HepG2 (cell line): ENCODE data around the gene NEURL4. TPM values are rescaled to one million over a fixed set of nuclear protein-coding genes. Genes with fewer than 3 reads are reported as not detected.
A peak's percentile ranks its signal among the peaks of the same experiment; 100 is the strongest.

Source experiments
- AHR ChIP-seq: IDR thresholded peaks from 2 replicates; pipeline ENCODE4 v1.6.1; 2018; ENCODE audit warnings: missing genetic modification reagents, missing compliant biosample characterization
- CAMTA2 ChIP-seq: sonication (generic); formaldehyde crosslinking; IDR thresholded peaks from 2 replicates; pipeline ENCODE4 v1.4.0; 2020; ENCODE audit warnings: mild to moderate bottlenecking, missing genetic modification reagents, borderline replicate concordance
- CREB1 ChIP-seq, 2 experiments: fragments of 450-650 bp in 1 of 2; IDR thresholded peaks; 2 replicates each; pipeline ENCODE4 v1.6.1; 2016 to 2017; ENCODE audit warnings: control low read depth in 1 of 2, mild to moderate bottlenecking in 1 of 2, missing compliant biosample characterization in 1 of 2, missing genetic modification characterization in 1 of 2
- IRF2 ChIP-seq: IDR thresholded peaks from 2 replicates; pipeline ENCODE4 v1.6.1; 2018; ENCODE audit warnings: missing genetic modification reagents, missing compliant biosample characterization
- KDM5A ChIP-seq: fragments of 200-600 bp; sonication (generic); IDR thresholded peaks from 2 replicates; pipeline ENCODE4 v1.7.0; 2018; ENCODE audit warnings: antibody characterized with exemption, mild to moderate bottlenecking, low read length, borderline replicate concordance
- KDM6A ChIP-seq: IDR thresholded peaks from 2 replicates; pipeline ENCODE4 v1.6.1; 2016; ENCODE audit warnings: low read depth
- PATZ1 ChIP-seq: sonication (generic); formaldehyde crosslinking; IDR thresholded peaks from 2 replicates; pipeline ENCODE4 v1.4.0; 2020; ENCODE audit warnings: missing genetic modification reagents
- SP1 ChIP-seq, 2 experiments: fragments of 450-650 bp in 1 of 2; sonication (generic) in 1 of 2; formaldehyde crosslinking in 1 of 2; IDR thresholded peaks; 2 replicates each; pipeline versions ENCODE4 v1.4.0 to v1.6.1; 2016 to 2020; ENCODE audit warnings: missing genetic modification reagents in 1 of 2
- U2AF2 ChIP-seq: fragments of 200-400 bp; formaldehyde crosslinking; IDR thresholded peaks from 2 replicates; pipeline ENCODE4 v1.6.1; 2017; ENCODE audit warnings: low read depth, mild to moderate bottlenecking, low read length
- ZBTB1 ChIP-seq: sonication (generic); formaldehyde crosslinking; IDR thresholded peaks from 2 replicates; pipeline ENCODE4 v1.4.0; 2020; ENCODE audit warnings: missing genetic modification reagents, borderline replicate concordance
- ZFAT ChIP-seq: sonication (generic); formaldehyde crosslinking; conservative IDR thresholded peaks from 2 replicates; pipeline ENCODE4 v1.8.1; 2023; ENCODE audit warnings: missing genetic modification reagents, inconsistent platforms
- ZNF136 ChIP-seq: sonication (generic); formaldehyde crosslinking; IDR thresholded peaks from 2 replicates; pipeline ENCODE4 v1.8.1; 2022; ENCODE audit warnings: low read depth, mild to moderate bottlenecking, moderate library complexity, missing genetic modification reagents
- ZNF431 ChIP-seq: sonication (generic); formaldehyde crosslinking; IDR thresholded peaks from 2 replicates; pipeline ENCODE4 v1.9.0; 2022; ENCODE audit warnings: missing genetic modification reagents, low read depth, mild to moderate bottlenecking, borderline replicate concordance
- ZNF777 ChIP-seq: sonication (generic); formaldehyde crosslinking; IDR thresholded peaks from 2 replicates; pipeline ENCODE4 v1.4.0; 2020; ENCODE audit warnings: missing genetic modification reagents
- polyA plus RNA-seq, 8 experiments: library from polyadenylated mRNA; depleted of rRNA in 3 of 8; stranded (reverse) in 7 of 8; unstranded in 1 of 8; fragments of >200 nt; fragmentation: Illumina TruSeq in 4 of 8; extraction: Trizol in 4 of 8; gene quantifications; 2 replicates each; pipeline versions ENCODE4 v1.2.1 to v1.2.3, GENCODE V29; 2011 to 2016; ENCODE audit warnings: low read depth in 4 of 8, missing spikeins in 1 of 8, mixed read lengths in 1 of 8; ENCODE audit not compliant: insufficient read depth in 1 of 8
- total RNA-seq, 5 experiments: library from RNA; depleted of rRNA; stranded (reverse); fragments of >200 nt; fragmentation: Illumina TruSeq; extraction: Trizol; gene quantifications; 2 replicates each; pipeline ENCODE4 v1.2.3, GENCODE V29; 2016; ENCODE audit warnings: low read depth in 1 of 5
- TF ChIP-seq, protein P1 (sequence below), 2 experiments: IDR thresholded peaks; 2 replicates each; pipeline ENCODE4 v1.6.1; 2011 to 2012; ENCODE audit warnings: low read length in 2 of 2, borderline replicate concordance in 1 of 2, low read depth in 1 of 2, mild to moderate bottlenecking in 1 of 2, moderate library complexity in 1 of 2
- TF ChIP-seq, protein P2 (sequence below): sonication (generic); formaldehyde crosslinking; conservative IDR thresholded peaks from 2 replicates; pipeline ENCODE4 v1.5.0; 2020; ENCODE audit warnings: missing genetic modification reagents

The NEURL4 gene
- total and polyA plus RNA-seq, 2 of the 13 experiments (the other 11 are each of a cell fraction or from before 2014, with no cell fraction given): 14.8 to 15.7 TPM

GRCh38 chr17:7356072-7356549 is 27.0 kb upstream of the NEURL4 start (continued):
- no peak for TF ChIP-seq KDM5A
- TF ChIP-seq AHR (CRISPR knock-in tag): 0 out of 2 replicates have a peak, but pooled peaks have one; percentile 50
- TF ChIP-seq ZNF777 (CRISPR knock-in tag): no peak
- peak; percentile 80 for TF ChIP-seq PATZ1 (CRISPR knock-in tag)
- TF ChIP-seq CAMTA2 (CRISPR knock-in tag): no peak
- TF ChIP-seq, protein P1, sequence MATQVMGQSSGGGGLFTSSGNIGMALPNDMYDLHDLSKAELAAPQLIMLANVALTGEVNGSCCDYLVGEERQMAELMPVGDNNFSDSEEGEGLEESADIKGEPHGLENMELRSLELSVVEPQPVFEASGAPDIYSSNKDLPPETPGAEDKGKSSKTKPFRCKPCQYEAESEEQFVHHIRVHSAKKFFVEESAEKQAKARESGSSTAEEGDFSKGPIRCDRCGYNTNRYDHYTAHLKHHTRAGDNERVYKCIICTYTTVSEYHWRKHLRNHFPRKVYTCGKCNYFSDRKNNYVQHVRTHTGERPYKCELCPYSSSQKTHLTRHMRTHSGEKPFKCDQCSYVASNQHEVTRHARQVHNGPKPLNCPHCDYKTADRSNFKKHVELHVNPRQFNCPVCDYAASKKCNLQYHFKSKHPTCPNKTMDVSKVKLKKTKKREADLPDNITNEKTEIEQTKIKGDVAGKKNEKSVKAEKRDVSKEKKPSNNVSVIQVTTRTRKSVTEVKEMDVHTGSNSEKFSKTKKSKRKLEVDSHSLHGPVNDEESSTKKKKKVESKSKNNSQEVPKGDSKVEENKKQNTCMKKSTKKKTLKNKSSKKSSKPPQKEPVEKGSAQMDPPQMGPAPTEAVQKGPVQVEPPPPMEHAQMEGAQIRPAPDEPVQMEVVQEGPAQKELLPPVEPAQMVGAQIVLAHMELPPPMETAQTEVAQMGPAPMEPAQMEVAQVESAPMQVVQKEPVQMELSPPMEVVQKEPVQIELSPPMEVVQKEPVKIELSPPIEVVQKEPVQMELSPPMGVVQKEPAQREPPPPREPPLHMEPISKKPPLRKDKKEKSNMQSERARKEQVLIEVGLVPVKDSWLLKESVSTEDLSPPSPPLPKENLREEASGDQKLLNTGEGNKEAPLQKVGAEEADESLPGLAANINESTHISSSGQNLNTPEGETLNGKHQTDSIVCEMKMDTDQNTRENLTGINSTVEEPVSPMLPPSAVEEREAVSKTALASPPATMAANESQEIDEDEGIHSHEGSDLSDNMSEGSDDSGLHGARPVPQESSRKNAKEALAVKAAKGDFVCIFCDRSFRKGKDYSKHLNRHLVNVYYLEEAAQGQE (IDR thresholded peaks at IDR 0.05; ENCODE audit: borderline replicate concordance in 1 of 2, low read depth in 1 of 2, low read length in 2 of 2): no peak
- TF ChIP-seq ZBTB1: no peak
- TF ChIP-seq, protein P2, sequence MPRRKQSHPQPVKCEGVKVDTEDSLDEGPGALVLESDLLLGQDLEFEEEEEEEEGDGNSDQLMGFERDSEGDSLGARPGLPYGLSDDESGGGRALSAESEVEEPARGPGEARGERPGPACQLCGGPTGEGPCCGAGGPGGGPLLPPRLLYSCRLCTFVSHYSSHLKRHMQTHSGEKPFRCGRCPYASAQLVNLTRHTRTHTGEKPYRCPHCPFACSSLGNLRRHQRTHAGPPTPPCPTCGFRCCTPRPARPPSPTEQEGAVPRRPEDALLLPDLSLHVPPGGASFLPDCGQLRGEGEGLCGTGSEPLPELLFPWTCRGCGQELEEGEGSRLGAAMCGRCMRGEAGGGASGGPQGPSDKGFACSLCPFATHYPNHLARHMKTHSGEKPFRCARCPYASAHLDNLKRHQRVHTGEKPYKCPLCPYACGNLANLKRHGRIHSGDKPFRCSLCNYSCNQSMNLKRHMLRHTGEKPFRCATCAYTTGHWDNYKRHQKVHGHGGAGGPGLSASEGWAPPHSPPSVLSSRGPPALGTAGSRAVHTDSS: no peak
- peak; percentile 69; the same call in 1 of the 2 replicates for TF ChIP-seq IRF2 (CRISPR knock-in tag)
- no peak for TF ChIP-seq CREB1 (IDR thresholded peaks at IDR 0.05)
- TF ChIP-seq CREB1 (CRISPR knock-in tag; IDR thresholded peaks at IDR 0.05): no peak
- no peak for TF ChIP-seq U2AF2
- TF ChIP-seq SP1 (IDR thresholded peaks at IDR 0.05): no peak
- TF ChIP-seq SP1 (CRISPR knock-in tag; IDR thresholded peaks at IDR 0.05): peak; percentile 48; the same call in 1 of the 2 replicates
- TF ChIP-seq ZNF136 (CRISPR knock-in tag): no peak
- no peak for TF ChIP-seq ZNF431
- TF ChIP-seq KDM6A: no peak
- TF ChIP-seq ZFAT (CRISPR knock-in tag): no peak
